RPMI7951 (cell line): ENCODE data around the gene ZNF195. TPM values are rescaled to one million over a fixed set of nuclear protein-coding genes. Genes with fewer than 3 reads are reported as not detected.
A peak's percentile ranks its signal among the peaks of the same experiment; 100 is the strongest.
"Not testable (repeated sequence)": the region's sequence is repeated elsewhere in the genome, so short reads cannot be mapped to it uniquely, and the experiment has no call there.

Experiments
- DNase-seq: peaks from one replicate; pipeline ENCODE4 v3.0.0-alpha.2; 2012; ENCODE audit warnings: low read depth
- total RNA-seq: library from RNA; depleted of rRNA; stranded (reverse); fragments of >200 nt; shearing (Covaris generic); gene quantifications from 2 replicates; pipeline ENCODE4 v1.2.3, GENCODE V29; 2014; rRNA removed

ZNF195 gene
- 14.5 and 18.4 TPM in 2 replicates for total RNA-seq

- peak; percentile 93 for DNase-seq
These were observed at the start of gene ZNF195 for GRCh38 chr11:3378426-3379423. Gene ZNF195, minus strand, starts transcription at chr11:3379146. Its CDS starts 106 bp downstream, at chr11:3379040.

DNA sequence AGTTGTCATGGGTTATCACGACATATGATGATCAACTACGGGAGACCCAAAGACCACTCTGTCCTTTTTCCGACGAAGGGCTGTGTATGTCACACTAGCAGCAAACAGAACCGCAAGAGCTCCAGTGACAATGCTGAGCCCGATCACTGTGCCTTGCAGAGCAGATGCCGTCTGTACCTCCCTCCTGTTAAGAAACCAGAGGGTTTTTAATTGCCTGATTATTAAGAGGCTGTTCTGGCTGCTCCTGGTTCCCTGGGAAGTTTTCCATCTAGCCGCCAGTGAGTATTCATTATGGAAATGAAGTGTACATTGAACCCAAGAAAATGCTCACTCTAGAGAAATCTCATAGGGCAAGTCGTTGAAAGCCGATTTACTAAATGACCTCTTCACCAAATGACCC is 49.1 kb upstream of the ZNF195 start:
- DNase-seq: not testable (repeated sequence)

- DNase-seq: not testable (repeated sequence)
These were observed 47.6 kb upstream of the ZNF195 start for GRCh38 chr11:3426541-3426940.

GRCh38 chr11:3423928-3424327 is 45.0 kb upstream of the ZNF195 start:
- DNase-seq: not testable (repeated sequence)

DNA sequence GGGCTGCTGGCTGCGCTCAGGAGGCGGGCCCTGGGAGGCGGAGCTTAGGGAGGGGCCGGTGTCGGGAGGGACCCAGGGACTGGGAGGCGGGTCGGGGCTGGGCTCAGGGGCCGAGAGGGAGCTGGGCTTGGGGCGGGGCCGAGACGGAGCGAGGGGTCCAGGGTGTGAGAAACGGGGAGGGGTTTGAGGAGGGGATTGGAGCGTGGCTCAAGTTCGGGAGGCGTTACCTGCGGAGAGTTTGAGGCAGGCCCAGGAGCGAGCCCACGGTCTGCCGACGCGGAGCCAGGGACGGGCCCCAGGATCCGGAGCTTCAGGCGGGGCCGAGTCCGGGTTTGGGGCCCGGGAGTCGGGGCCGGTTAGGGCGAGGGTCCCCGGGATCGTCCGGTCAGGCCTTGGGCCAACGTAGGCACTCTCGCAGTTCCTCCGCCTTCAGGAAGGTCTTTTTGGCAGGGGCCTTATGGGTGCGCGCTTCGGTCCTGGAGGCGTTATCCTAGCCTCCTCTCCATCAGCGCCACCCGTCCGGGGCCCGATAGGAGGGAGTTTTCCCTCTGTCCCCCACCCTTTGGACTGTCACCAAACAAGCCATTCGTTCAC is 44.3 kb upstream of the ZNF195 start:
- not testable (repeated sequence) for DNase-seq

GRCh38 chr11:3422380-3423137 is 43.6 kb upstream of the ZNF195 start:
- DNase-seq: peak; percentile 89

DNA sequence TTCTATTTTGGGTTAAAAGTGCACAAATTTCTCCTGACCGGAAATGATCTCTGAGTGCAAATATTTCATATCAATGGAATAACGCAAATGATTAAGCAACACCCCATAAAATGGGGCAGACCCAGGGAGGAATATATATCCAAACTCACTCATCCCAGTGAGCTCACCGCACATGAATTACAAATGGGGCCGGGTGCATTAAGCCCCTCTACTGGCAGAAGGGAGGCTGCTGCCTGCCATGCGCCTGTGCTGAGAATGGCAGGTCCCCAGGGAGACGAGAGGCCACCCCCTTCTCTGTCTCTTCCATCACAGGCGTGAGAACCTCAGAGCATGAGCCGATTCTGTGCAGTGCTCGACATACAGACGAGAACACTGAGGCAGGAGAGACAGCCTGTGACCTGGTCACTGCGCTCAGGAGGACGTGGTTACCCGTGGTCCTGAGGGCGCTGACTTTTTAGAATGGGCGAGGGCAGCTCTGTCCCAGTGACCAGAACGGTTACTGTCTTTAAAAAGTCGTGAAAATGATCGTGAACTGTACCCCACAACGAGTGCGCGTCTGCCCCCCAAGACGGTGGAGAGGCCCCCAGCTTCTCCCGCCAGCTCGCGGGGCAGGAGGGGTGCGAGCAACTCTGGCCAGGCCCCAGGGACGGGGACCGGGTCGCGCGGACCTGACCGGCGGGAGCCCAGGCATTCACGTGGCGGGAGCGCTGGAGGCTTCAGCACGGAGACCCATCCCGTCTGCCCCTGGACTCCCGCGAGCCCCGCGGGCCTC is 42.8 kb upstream of the ZNF195 start:
- DNase-seq: peak; percentile 8

- not testable (repeated sequence) for DNase-seq
These were observed 41.5 kb upstream of the ZNF195 start for GRCh38 chr11:3420281-3421042.

DNA sequence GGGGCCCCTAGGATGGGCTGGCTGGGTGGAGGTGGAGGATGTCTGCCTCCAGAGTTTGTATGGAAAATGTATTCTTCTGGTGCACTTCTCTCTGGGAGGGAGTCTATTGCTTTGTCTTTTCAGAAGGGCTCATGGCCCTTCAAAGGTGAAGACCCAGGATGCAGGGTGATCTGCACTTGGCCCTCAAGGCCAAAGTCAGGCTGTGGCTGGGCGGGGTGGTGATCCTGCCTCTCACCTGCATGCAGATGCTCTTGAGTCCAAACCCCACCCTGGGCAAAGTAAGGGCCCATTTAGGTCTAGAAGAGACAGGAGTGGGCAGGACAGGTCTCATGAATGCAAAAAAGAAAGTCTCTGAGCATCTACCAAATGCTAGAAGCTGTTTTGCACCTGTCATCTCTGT is 40.5 kb upstream of the ZNF195 start:
- DNase-seq: not testable (repeated sequence)

GRCh38 chr11:3417047-3417446 is 38.1 kb upstream of the ZNF195 start:
- peak; percentile 49 for DNase-seq

DNA sequence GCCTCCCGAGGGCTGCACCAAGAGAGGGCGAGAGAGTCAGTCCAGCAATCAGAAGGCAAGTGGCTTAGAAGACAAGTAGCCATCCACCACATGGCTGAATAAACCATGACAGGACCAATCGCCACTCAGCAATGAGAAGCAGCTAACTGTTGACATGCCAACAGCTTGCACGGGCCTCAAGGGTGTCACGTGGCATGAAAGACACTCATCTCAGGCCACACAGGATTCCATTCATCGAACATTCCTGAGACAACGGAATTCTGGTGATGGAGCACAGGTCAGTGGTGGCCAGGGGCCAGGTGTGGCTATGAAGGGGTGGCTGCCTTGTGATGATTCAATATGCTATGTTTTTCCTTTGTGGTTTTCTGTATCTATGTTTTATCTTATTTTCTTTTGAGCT is 36.4 kb upstream of the ZNF195 start:
- not testable (repeated sequence) for DNase-seq

DNA sequence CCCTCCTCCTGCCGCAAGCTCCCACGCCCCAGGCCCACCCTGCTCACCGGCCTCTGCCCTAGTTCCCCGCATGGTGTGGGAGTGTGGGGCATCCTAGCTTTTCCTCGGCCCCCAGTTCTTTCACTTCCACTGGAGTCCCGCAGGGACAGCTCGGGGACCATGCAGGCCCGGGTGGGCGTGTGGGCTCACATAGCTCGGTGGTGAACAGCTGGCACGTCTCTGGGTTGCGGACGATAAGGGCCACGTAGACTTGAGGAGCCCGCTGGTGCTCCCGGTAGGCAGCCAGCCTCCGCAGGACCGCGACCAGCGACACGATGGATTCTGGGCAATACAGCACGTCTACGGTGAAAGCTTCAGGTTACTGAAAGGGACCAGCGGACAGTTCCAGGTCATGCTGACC is 34.7 kb upstream of the ZNF195 start:
- DNase-seq: not testable (repeated sequence)

- DNase-seq: no peak
These were observed 33.9 kb upstream of the ZNF195 start for GRCh38 chr11:3412837-3413236.

DNA sequence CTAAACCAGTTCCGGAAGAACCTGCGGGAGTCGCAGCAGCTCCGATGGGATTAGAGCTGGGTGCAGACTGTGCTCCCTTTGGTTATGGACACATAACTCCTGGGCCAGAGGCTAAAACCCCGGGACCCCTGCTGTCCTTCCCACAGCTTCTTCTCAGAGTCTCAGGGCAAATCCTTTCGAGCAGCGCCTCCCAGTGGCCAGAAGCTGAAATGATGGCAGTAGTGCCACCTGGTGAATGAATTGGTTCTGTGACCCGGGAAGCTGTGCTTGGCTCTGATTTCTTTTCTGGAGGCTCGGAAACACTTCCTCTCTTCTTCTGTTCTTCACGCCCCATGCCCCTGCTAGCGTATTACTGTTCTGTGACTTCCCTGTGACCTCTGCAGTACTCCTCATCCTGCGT is 29.8 kb upstream of the ZNF195 start:
- DNase-seq: peak; percentile 30

DNA sequence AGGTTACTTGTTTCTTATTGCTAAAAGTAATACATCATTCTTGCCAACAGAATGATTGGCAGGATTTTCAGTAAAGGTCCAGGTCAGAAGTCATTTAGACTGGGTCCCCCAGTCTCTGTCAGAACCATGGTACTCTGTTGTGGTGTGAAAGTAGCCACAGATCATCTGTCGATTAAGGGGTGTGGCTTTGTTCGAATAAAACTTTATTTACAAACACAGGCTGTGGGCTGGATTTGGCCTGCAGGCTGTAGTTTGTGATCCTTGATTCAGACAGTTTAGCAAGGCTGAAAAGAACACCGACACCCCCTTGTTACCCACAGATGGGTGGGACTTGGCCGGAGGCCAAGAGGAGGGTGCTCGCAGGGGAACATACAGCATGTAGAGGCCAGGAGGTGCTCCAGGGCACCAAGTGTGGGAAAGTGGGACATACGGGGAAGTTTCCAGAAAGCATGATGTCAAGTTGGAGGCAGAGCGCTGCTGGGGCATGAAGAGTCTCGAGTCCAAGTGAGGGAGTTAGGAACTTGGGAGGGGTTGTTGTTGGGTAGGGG is 29.2 kb upstream of the ZNF195 start:
- DNase-seq: not testable (repeated sequence)

DNA sequence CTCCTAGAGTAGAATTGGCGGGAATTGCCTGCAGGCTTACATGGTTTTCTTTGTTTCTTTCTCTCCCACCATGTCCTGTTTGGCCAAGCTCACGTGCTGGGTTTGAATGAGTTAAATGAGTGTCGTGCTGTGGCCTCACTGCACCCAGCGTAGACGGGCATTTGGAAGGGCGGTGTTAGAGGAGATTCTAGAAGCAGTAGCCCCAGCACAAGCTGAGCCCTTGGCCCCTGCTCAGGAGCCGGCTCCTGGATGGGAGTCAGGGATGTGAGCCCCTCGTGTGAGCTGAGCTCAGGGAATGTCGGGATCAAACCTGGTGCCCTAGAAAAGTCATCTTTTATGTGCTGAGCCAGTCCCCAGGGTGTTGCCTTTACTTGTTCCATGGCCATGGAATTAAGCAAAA is 28.0 kb upstream of the ZNF195 start:
- DNase-seq: not testable (repeated sequence)

GRCh38 chr11:3406223-3406875 is 27.4 kb upstream of the ZNF195 start:
- not testable (repeated sequence) for DNase-seq

DNA sequence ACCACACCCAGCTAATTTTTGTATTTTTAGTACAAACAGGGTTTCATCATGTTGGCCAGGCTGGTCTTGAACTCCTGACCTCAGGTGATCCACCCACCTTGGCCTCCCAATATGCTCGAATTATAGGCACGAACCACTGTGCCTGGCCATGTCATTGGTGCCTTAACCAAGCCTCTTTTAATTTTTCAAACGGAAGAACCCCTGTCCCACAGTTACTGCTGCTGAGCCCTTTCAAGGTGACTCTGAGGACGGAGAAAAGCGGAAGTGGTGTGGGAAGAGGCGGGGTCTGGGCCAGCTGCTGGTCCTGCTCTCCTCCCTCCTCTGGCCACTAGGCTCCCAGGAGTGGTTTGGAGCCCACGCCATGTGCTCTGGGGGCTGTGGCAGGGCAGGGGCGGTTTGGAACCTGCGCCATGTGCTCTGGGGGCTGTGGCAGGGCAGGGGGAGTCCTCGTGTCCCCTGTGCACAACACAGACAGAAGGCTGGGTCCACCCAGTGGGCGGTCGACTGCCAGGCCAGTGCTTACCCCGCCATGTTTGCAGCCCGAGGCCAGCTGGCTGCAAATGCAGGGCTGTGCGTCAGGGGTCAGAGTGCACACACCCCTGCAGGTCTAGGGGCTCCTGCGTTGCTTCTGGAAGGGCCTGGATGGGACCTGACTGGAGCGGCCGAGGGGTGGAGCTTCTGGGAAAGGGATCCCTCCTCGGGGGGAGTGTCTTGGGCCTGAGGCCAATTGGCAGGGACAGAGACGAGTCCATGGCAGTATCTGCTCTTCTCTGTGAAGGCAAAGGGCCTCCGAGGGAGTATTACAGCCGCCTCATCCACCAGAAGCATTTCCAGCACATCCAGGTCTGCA is 25.4 kb upstream of the ZNF195 start:
- DNase-seq: not testable (repeated sequence)

- DNase-seq: not testable (repeated sequence)
These were observed 23.9 kb upstream of the ZNF195 start for GRCh38 chr11:3402861-3403250.
